HG02938 (cell line): ENCODE results near the gene KCNQ1OT1.

Source experiments
- ATAC-seq: cut with Tn5 transposase; IDR thresholded peaks from one replicate; pipeline ENCODE4 v1.9.1; 2021; ENCODE audit warnings: mild to moderate bottlenecking, moderate library complexity; ENCODE audit not compliant: unreplicated experiment

KCNQ1OT1 gene

GRCh38 chr11:2574553-2575535 is 125.0 kb downstream of the KCNQ1OT1 start:
- ATAC-seq = no peak

- no peak for ATAC-seq
Measured at GRCh38 chr11:2574043-2574552, 125.7 kb downstream of the KCNQ1OT1 start.

- ATAC-seq = no peak
Measured at GRCh38 chr11:2573240-2574042, 126.4 kb downstream of the KCNQ1OT1 start.

- ATAC-seq = no peak
Measured at GRCh38 chr11:2572491-2573239, 127.1 kb downstream of the KCNQ1OT1 start.

GRCh38 chr11:2571598-2572281 is 128.1 kb downstream of the KCNQ1OT1 start:
- no peak for ATAC-seq

GRCh38 chr11:2570841-2571597 is 128.8 kb downstream of the KCNQ1OT1 start:
- ATAC-seq = no peak

GRCh38 chr11:2570211-2570811 is 129.5 kb downstream of the KCNQ1OT1 start:
- no peak for ATAC-seq

- ATAC-seq = no peak
Measured at GRCh38 chr11:2569731-2570210, 130.0 kb downstream of the KCNQ1OT1 start.

- no peak for ATAC-seq
Measured at GRCh38 chr11:2569321-2569721, 130.5 kb downstream of the KCNQ1OT1 start.

GRCh38 chr11:2567026-2567671 is 132.6 kb downstream of the KCNQ1OT1 start:
- no peak for ATAC-seq

- no peak for ATAC-seq
Measured at GRCh38 chr11:2566223-2567025, 133.4 kb downstream of the KCNQ1OT1 start.

- ATAC-seq = no peak
Measured at GRCh38 chr11:2565447-2566222, 134.2 kb downstream of the KCNQ1OT1 start.

- ATAC-seq = no peak
Measured at GRCh38 chr11:2564588-2565425, 135.0 kb downstream of the KCNQ1OT1 start.

- no peak for ATAC-seq
Measured at GRCh38 chr11:2564008-2564530, 135.7 kb downstream of the KCNQ1OT1 start.

- ATAC-seq = no peak
Measured at GRCh38 chr11:2563213-2564007, 136.4 kb downstream of the KCNQ1OT1 start.
